22Rv1 (cell line): ENCODE results near the gene GFAP.

Experiments
- H3K27ac ChIP-seq: fragments of 450-650 bp; 2 replicates; pipeline ENCODE4 v1.5.1; 2017
- ZFX ChIP-seq: fragments of 450-650 bp; IDR thresholded peaks from 2 replicates; pipeline ENCODE4 v1.6.1; 2017; ENCODE audit warnings: antibody characterized with exemption, borderline replicate concordance
- TF ChIP-seq, protein P1 (sequence below): fragments of 450-650 bp; IDR thresholded peaks from 2 replicates; pipeline ENCODE4 v1.5.1; 2017; ENCODE audit warnings: mild to moderate bottlenecking

The GFAP gene

DNA sequence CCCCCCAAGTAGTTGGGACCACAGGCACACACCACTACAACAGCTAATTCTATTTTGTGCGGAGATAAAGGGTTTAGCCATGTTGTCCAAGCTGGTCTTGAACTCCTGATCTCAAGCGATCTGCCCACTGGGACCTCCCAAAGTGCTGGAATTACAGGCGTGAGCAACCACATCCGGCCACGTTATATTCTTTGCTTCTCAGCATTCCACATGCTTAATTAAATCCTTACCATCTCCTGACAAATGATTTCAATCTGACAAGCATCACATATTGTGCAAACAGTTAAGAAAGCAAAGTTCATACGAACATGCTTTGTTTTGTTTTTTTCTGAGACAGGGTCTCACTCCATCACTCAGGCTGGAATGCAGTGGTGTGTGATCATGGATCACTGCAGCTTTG, 49.4 kb downstream of the GFAP start:
- TF ChIP-seq ZFX = no peak
- TF ChIP-seq, protein P1, sequence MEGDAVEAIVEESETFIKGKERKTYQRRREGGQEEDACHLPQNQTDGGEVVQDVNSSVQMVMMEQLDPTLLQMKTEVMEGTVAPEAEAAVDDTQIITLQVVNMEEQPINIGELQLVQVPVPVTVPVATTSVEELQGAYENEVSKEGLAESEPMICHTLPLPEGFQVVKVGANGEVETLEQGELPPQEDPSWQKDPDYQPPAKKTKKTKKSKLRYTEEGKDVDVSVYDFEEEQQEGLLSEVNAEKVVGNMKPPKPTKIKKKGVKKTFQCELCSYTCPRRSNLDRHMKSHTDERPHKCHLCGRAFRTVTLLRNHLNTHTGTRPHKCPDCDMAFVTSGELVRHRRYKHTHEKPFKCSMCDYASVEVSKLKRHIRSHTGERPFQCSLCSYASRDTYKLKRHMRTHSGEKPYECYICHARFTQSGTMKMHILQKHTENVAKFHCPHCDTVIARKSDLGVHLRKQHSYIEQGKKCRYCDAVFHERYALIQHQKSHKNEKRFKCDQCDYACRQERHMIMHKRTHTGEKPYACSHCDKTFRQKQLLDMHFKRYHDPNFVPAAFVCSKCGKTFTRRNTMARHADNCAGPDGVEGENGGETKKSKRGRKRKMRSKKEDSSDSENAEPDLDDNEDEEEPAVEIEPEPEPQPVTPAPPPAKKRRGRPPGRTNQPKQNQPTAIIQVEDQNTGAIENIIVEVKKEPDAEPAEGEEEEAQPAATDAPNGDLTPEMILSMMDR = no peak
- H3K27ac ChIP-seq = no peak overlapping the region

GRCh38 chr17:44865231-44865660, 50.1 kb downstream of the GFAP start:
- TF ChIP-seq, protein P1 = peak; percentile 92
- TF ChIP-seq ZFX = no peak
- no peak overlapping the region for H3K27ac ChIP-seq

DNA sequence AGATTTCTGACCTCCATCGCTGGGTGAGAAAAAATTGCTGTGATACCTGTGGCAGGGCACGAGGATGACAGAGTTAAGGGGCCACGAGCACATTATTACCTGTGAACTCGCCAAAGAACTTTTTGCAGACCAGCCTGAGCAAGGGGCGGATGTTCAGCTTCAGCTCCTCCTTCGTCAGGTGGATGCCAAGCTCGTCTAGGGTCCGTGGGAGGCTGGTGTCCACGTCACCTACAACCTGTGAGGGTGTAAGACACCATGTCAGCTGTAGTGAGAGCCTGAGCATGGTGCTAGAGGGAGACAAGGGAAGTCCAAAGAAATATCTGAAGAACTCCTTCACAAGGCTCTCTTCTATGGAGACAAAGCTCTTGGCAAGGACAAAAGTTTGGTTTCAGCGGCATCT, 50.5 kb downstream of the GFAP start:
- TF ChIP-seq, protein P1 = no peak
- TF ChIP-seq ZFX = no peak
- H3K27ac ChIP-seq = no peak overlapping the region

GRCh38 chr17:44863061-44863918, 52.0 kb downstream of the GFAP start:
- H3K27ac ChIP-seq = no peak overlapping the region
- TF ChIP-seq, protein P1 = no peak
- TF ChIP-seq ZFX = no peak

- no peak overlapping the region for H3K27ac ChIP-seq
- TF ChIP-seq ZFX = no peak
- TF ChIP-seq, protein P1 = no peak
Measured at GRCh38 chr17:44862278-44862914, 52.9 kb downstream of the GFAP start.

DNA sequence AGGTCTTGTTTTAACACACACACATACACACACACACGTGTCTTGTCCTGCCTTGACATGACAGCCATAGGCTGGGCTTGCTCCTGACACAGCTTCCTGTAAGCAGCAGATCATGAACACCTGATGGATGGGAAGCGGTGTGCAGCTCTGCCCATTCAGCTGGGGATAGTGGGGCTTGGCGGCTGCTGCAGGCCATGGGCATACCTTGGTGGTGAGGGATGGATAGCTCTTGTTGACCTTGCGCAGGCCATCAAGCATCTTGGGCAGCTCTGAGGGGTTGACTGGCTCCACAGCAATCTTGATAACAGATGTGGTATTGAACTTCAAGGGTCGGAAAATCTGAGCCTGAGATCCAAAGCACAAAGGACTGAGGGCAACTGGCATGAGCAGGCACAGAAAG, 55.6 kb downstream of the GFAP start:
- TF ChIP-seq ZFX = no peak
- TF ChIP-seq, protein P1 = no peak
- H3K27ac ChIP-seq = no peak overlapping the region

DNA sequence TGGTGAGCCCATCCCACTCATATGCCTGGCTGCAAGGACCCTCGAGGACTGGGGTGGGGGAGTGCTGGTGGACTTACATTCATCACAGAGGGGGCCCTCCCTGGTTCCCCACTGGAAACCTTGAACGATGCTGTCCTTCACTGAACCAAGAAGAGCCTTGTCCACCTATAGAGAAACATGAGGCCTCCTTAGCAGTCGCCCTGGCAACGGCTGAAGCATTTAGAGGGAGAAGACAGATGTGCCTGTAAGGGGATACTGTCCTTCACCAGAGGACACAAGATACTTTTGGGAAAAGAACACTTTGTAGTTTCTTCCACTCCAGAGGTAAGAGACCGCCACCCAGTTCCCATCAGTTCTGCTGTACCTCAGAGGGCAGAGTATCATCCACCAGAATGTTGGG, 61.1 kb downstream of the GFAP start:
- TF ChIP-seq ZFX = no peak
- TF ChIP-seq, protein P1 = no peak
- no peak overlapping the region for H3K27ac ChIP-seq
